SU-DHL-6 (cell line): ENCODE results near the gene CIT.

Experiments
- H2AFZ ChIP-seq: fragments of 200-600 bp; sonication (generic); 2 replicates; pipeline ENCODE4 v1.6.1; 2014; ENCODE audit warnings: low read depth, mild to moderate bottlenecking, moderate library complexity, mixed read lengths, antibody characterized with exemption, low read length; ENCODE audit not compliant: severe bottlenecking
- H3F3A ChIP-seq: fragments of 200-600 bp; shearing (Covaris generic); 2 replicates; pipeline ENCODE4 v1.6.0; 2016; ENCODE audit warnings: antibody characterized with exemption, mild to moderate bottlenecking; ENCODE audit not compliant: insufficient read depth
- H3K27ac ChIP-seq: fragments of 200-600 bp; sonication (generic); 2 replicates; pipeline ENCODE4 v1.5.1; 2016; ENCODE audit warnings: low read depth, mild to moderate bottlenecking, low read length, moderate library complexity, mixed read lengths
- H3K27me3 ChIP-seq: fragments of 200-600 bp; sonication (generic), shearing (Covaris generic); 2 replicates; pipeline ENCODE4 v1.6.0; 2014; ENCODE audit warnings: mild to moderate bottlenecking, low read length
- H3K36me3 ChIP-seq: fragments of 200-600 bp; sonication (generic); 2 replicates; pipeline ENCODE4 v1.6.1; 2014; ENCODE audit warnings: mild to moderate bottlenecking, low read length, mixed read lengths
- H3K4me2 ChIP-seq: fragments of 300-600, 200-600 bp; shearing (Covaris generic), sonication (generic); 2 replicates; pipeline ENCODE4 v1.6.0; 2014; ENCODE audit warnings: low read length, low read depth, mild to moderate bottlenecking; ENCODE audit not compliant: poor library complexity, severe bottlenecking
- H3K4me3 ChIP-seq: fragments of 200-600 bp; sonication (generic); 2 replicates; pipeline ENCODE4 v1.5.1; 2014; ENCODE audit warnings: antibody characterized with exemption, low read length, mild to moderate bottlenecking, mixed read lengths; ENCODE audit not compliant: insufficient read depth, poor library complexity, severe bottlenecking
- H3K79me2 ChIP-seq: fragments of 200-600 bp; sonication (generic); 2 replicates; pipeline ENCODE4 v1.6.1; 2014; ENCODE audit warnings: mild to moderate bottlenecking, low read length, moderate library complexity; ENCODE audit not compliant: insufficient read depth
- H3K9ac ChIP-seq: fragments of 200-600 bp; sonication (generic); 2 replicates; pipeline ENCODE4 v1.7.0; 2014; ENCODE audit warnings: mild to moderate bottlenecking, low read length
- H3K9me2 ChIP-seq: fragments of 200-600 bp; sonication (generic); replicated peaks from 2 replicates; pipeline ENCODE4 v1.6.1; 2014; ENCODE audit warnings: low read length; ENCODE audit not compliant: insufficient read depth
- H3K9me3 ChIP-seq: fragments of 200-600 bp; sonication (generic); 2 replicates; pipeline ENCODE4 v1.6.1; 2014; ENCODE audit warnings: low read length, mixed read lengths; ENCODE audit not compliant: insufficient read depth
- H4K20me1 ChIP-seq: fragments of 200-600 bp; sonication (generic); 2 replicates; pipeline ENCODE4 v1.6.1; 2014; ENCODE audit warnings: low read depth, mild to moderate bottlenecking, antibody characterized with exemption, low read length, moderate library complexity, mixed read lengths
- EZH2phosphoT487 ChIP-seq: fragments of 200-600 bp; sonication (generic), shearing (Covaris generic); conservative IDR thresholded peaks from 2 replicates; pipeline ENCODE4 v1.6.1; 2018; ENCODE audit warnings: mild to moderate bottlenecking, antibody characterized with exemption, low read length, moderate library complexity, mixed read lengths
- TF ChIP-seq, protein P1 (sequence below): fragments of 200-600 bp; sonication (generic); IDR thresholded peaks from one replicate; pipeline ENCODE4 v1.5.1; 2017; ENCODE audit warnings: antibody characterized with exemption, mild to moderate bottlenecking, low read length, moderate library complexity; ENCODE audit not compliant: insufficient read depth, poor library complexity, severe bottlenecking

CIT gene

DNA sequence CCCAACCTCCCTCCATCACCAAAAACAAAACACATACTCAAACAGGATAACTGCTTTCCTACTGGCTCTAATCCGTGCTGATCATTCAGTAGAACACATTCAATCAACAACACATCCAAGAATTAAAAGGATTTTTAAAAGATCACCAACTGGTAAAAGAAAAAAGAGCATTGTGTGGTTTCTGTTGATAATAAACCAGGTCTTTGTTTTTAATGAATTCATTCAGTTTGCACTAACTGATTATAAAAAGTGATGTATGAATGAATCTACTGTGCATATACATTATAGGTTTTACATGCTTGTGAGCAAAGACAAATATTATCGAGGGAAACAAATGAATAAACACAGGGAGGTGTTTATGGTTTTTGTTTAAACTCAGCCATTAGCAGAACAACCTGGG is 55.1 kb downstream of the CIT start:
- H2AFZ ChIP-seq = no peak overlapping the region
- TF ChIP-seq, protein P1, sequence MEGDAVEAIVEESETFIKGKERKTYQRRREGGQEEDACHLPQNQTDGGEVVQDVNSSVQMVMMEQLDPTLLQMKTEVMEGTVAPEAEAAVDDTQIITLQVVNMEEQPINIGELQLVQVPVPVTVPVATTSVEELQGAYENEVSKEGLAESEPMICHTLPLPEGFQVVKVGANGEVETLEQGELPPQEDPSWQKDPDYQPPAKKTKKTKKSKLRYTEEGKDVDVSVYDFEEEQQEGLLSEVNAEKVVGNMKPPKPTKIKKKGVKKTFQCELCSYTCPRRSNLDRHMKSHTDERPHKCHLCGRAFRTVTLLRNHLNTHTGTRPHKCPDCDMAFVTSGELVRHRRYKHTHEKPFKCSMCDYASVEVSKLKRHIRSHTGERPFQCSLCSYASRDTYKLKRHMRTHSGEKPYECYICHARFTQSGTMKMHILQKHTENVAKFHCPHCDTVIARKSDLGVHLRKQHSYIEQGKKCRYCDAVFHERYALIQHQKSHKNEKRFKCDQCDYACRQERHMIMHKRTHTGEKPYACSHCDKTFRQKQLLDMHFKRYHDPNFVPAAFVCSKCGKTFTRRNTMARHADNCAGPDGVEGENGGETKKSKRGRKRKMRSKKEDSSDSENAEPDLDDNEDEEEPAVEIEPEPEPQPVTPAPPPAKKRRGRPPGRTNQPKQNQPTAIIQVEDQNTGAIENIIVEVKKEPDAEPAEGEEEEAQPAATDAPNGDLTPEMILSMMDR = no peak
- TF ChIP-seq EZH2phosphoT487 = no peak
- no peaks in the 10 kb centered on the region for H3K27me3 ChIP-seq
- no peaks in the 10 kb centered on the region for H4K20me1 ChIP-seq
- H3K9me2 ChIP-seq = no peaks in the 10 kb centered on the region
- no peaks in the 10 kb centered on the region for H3F3A ChIP-seq
- no peak overlapping the region for H3K27ac ChIP-seq
- H3K79me2 ChIP-seq = no peaks in the 10 kb centered on the region
- H3K9me3 ChIP-seq = no peaks in the 10 kb centered on the region
- no peak overlapping the region for H3K4me3 ChIP-seq
- H3K36me3 ChIP-seq = no peaks in the 10 kb centered on the region; the same call in 1 of the 2 replicates
- no peak overlapping the region for H3K9ac ChIP-seq
- no peak overlapping the region for H3K4me2 ChIP-seq

DNA sequence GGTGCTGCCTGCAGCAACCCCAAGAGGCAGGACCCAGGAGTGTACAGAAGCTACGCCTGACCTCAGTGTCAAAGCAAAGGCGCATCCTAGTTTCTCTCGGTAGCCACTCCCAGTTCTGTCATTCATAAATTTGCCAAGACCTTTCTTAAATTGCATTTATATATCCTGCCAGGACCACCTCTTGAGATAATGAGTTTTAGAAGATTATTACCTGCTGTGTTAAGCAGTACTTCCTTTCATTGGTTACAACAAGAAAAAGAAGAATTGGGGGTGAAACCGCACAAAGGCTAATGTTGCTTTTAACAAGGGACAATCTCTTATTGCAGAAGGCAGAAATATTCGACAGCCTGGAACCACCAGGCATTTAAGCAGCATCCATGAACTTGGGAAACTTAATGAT is 57.8 kb downstream of the CIT start:
- H3K27ac ChIP-seq = no peak overlapping the region
- H2AFZ ChIP-seq = no peak overlapping the region
- no peak overlapping the region for H3K9ac ChIP-seq
- no peaks in the 10 kb centered on the region for H3F3A ChIP-seq
- H4K20me1 ChIP-seq = no peaks in the 10 kb centered on the region
- no peaks in the 10 kb centered on the region for H3K9me2 ChIP-seq
- no peaks in the 10 kb centered on the region for H3K9me3 ChIP-seq
- no peak for TF ChIP-seq EZH2phosphoT487
- TF ChIP-seq, protein P1 = no peak
- no peaks in the 10 kb centered on the region; the same call in 1 of the 2 replicates for H3K36me3 ChIP-seq
- no peak overlapping the region for H3K4me2 ChIP-seq
- H3K79me2 ChIP-seq = no peaks in the 10 kb centered on the region
- no peak overlapping the region for H3K4me3 ChIP-seq
- no peaks in the 10 kb centered on the region for H3K27me3 ChIP-seq

DNA sequence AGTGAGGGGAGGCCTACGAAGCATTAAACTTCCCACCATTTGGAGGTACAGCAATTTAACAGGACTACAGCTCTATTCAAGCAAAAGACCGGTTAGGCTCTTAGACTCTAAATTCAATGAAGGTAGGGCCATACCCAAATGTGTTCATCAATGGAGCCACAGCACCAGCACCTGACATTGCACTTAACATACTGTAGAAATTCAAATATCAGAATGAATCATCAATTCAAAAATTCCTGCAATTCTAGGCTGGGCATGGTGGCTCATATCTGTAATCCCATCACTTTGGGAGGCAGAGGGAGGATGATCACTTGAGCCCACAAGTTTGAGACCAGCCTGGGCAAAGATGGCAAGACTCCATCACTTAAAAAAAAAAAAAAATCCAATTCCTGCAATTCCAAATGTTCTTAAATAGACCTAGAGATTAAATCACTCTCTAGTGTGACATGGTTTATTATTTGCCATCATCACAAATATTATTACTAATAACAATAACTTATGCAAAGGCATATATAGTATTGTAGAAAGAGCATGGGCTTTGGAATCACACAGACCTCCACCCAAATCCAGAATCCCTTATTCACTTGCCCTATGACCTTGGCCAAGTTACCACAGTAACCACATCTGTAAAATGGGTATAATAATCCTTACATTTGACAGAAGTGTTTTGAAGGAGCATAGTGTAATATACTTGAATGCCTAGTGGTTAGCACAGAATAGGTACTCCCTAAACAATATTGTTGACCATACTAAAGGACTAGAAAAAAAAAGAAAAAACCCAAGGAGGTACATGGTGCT is 59.4 kb downstream of the CIT start:
- Histone ChIP-seq H3K9me2 (no peaks in the 10 kb centered on the region), H3K27me3 (no peaks in the 10 kb centered on the region), H3K9me3 (no peaks in the 10 kb centered on the region), H3K4me2 (no peak overlapping the region), H3K36me3 (no peaks in the 10 kb centered on the region), H2AFZ (no peak overlapping the region), H3F3A (no peaks in the 10 kb centered on the region), H3K79me2 (no peaks in the 10 kb centered on the region), H3K27ac (no peak overlapping the region), H3K4me3 (no peak overlapping the region), H3K9ac (no peak overlapping the region), H4K20me1 (no peaks in the 10 kb centered on the region)
- TF ChIP-seq, protein P1 = no peak
- no peak for TF ChIP-seq EZH2phosphoT487
